ENCODE results near the gene NBPF1.
"Not testable (repeated sequence)": the region's sequence is repeated elsewhere in the genome, so short reads cannot be mapped to it uniquely, and the experiment has no call there.

The NBPF1 gene

DNA sequence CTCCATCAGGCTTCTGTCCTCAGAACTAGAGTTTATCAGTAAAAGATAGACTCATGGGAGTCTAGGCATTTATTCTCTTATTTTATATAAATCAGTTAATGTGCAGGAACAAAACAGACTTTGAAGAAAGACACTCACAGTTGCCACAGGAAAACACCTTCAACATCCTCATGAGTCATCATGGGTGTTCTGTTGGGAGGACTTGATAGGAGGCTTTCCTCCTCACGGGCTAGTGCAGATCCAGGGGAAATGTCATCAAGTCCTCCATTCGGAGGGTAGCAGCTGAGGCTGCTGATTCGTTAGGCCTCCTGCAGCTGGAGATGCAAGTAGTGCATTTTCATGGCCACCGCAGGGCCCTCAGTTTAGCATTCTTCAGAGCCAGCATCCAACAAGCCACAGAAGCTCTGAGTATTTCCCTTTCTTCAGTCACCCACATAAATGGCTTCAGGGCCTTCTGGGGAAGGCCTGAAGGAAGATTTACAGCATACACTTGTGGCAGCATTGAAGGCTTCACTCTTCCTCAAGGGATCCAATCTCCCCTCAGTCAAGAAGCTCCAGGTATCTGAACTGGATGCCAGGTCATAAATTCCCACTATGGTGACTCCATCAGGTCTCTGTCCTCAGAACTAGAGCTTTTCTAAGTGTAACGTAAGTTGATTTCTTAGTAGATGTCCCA lies 10.9 kb downstream of the NBPF1 start:
- not testable (repeated sequence) for H3K9me3 ChIP-seq; DNase-seq; H3K4me1 ChIP-seq; H3K36me3 ChIP-seq; H3K27me3 ChIP-seq; H3K4me3 ChIP-seq (ENCODE audit: low read depth, low read length)

- not testable (repeated sequence) for H3K36me3 ChIP-seq; H3K4me3 ChIP-seq (ENCODE audit: low read depth, low read length); H3K9me3 ChIP-seq; DNase-seq; H3K4me1 ChIP-seq; H3K27me3 ChIP-seq
These were observed 12.2 kb downstream of the NBPF1 start for GRCh38 chr1:16600855-16601786.

DNA sequence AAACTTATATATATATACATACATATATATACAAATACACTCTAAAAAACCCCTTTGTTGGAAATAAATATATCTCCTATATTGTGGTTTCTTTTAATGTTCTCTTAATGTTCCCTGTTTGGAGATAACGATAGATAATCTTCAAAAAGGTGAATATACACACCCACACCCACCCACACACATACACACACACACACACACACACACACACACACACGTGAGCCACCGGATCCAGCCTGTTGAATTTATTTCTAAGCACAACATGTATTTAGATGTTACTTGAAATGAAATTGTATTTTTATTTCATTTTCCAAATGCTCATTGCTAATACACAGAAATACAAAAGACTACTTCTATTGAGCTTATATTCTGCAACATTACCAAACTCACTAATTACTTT lies 14.0 kb downstream of the NBPF1 start:
- DNase-seq; H3K9me3 ChIP-seq; H3K4me3 ChIP-seq (ENCODE audit: low read depth, low read length); H3K36me3 ChIP-seq; H3K27me3 ChIP-seq; H3K4me1 ChIP-seq: not testable (repeated sequence)

DNA sequence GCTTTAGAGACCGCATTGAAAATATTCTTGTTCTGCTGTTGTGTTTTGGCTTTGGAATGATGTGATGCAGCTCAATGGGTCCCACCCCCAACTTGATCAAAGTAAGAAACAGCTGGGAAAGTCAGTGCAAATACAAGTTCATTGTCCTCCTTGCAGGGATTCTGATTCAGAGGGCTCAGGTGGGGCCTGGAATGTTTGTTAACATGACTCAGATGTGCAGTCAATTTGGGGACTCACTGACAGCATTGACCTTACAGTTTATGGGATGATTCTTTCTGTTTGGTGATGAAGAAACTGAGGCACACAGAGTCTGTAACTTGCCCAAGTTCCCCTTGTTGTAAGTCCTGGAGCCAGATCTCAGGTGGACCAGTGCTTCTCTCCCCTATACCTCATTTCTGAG lies 18.1 kb downstream of the NBPF1 start:
- H3K4me3 ChIP-seq (ENCODE audit: low read depth, low read length); H3K27me3 ChIP-seq; H3K36me3 ChIP-seq; DNase-seq; H3K9me3 ChIP-seq; H3K4me1 ChIP-seq: not testable (repeated sequence)

- H3K27me3 ChIP-seq, H3K4me1 ChIP-seq, DNase-seq: not testable (repeated sequence)
These were observed 21.5 kb downstream of the NBPF1 start for GRCh38 chr1:16591845-16592244.

DNA sequence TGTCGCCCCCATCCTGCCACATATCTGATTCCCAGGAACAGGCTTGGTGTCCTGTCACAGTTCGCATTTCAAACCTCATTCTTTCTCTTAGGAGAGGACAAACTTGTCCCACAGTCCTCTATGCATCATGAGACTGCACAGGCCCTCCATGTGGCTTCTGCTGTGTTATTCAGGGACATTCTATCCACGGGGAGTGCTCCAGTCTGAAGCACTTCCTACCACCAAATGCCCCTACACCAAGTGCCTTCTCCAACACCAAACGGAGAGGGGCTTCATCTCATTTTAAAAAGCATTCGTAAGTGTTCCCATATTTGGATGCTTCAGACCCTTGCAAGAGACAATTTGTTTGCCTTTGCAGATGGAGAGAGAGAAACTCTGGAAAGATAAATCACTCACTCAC lies 25.3 kb downstream of the NBPF1 start:
- H3K27me3 ChIP-seq, H3K36me3 ChIP-seq, DNase-seq: not testable (repeated sequence)

More at GRCh38 chr1:16591845-16592244, 21.5 kb downstream of the NBPF1 start:
- H3K9me3 ChIP-seq; H3K4me3 ChIP-seq (ENCODE audit: low read depth, low read length); H3K36me3 ChIP-seq: not testable (repeated sequence)

DNA sequence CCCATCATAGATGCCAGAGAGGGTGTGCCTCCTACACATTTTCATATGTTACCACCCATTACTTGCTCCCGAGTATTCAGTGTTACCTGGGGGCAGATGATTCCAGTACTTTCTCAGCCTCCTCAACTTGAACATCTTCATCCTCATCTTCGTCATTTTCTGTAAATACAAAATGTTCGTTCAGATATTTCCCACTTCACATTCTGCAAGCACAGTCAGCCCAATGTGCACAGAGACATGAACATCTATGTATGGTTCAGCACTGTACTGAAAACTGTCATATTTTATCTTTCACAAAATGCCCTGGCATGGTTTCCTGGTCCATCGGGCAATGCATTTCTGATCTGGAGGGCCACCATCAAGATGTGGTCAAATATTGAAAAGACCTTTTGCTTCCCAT lies 25.7 kb downstream of the NBPF1 start:
- not testable (repeated sequence) for H3K4me3 ChIP-seq (ENCODE audit: low read depth, low read length); H3K9me3 ChIP-seq; H3K4me1 ChIP-seq; H3K27me3 ChIP-seq; H3K36me3 ChIP-seq; DNase-seq

More for the DNA sequence above, 25.3 kb downstream of the NBPF1 start:
- H3K9me3 ChIP-seq; H3K4me1 ChIP-seq; H3K4me3 ChIP-seq (ENCODE audit: low read depth, low read length): not testable (repeated sequence)

- H3K4me3 ChIP-seq (ENCODE audit: low read depth, low read length); H3K9me3 ChIP-seq; DNase-seq; H3K4me1 ChIP-seq; H3K27me3 ChIP-seq; H3K36me3 ChIP-seq: not testable (repeated sequence)
These were observed 48.0 kb downstream of the NBPF1 start for GRCh38 chr1:16565324-16565723.

DNA sequence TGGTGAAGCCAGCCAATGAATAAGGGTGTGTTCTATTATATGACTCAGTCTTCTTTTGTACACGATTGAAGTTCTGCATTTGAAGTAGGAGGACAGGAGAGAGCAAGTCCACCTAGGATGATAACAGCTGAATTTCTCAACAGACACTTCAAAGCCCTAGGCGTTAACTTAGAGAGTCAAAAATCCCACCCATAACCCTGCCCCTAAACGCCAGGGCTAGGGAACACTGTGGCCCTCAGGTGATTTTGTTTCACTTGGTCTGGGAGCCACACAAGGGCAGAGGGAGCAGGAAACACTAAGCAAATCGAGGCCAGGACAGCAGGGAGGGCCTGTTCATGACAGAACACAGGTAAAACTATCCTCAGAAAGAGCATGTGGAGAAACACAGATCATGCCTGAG lies 52.3 kb downstream of the NBPF1 start:
- H3K4me1 ChIP-seq; H3K27me3 ChIP-seq; H3K4me3 ChIP-seq (ENCODE audit: low read depth, low read length); H3K9me3 ChIP-seq; DNase-seq; H3K36me3 ChIP-seq: not testable (repeated sequence)

- H3K4me3 ChIP-seq (ENCODE audit: low read depth, low read length); H3K4me1 ChIP-seq; DNase-seq; H3K27me3 ChIP-seq; H3K9me3 ChIP-seq; H3K36me3 ChIP-seq: not testable (repeated sequence)
These were observed 52.9 kb downstream of the NBPF1 start for GRCh38 chr1:16560498-16560897.

DNA sequence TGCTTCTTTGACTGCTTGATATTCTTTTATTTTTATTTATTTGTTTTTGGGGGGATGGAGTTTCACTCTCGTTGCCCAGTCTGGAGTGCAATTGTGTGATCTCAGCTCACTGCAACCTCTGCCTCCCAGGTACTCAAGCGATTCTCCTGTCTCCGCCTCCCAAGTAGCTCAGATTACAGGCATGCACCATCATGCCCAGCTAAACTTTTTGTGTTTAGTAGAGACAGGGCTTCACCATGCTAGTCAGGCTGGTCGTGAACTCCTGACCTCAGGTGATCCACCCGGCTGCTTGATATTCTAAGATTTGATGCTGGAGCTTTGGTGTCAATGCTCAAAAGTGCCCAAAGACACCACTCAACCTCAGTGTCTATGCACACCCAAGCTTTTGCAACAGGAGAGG lies 53.7 kb downstream of the NBPF1 start:
- H3K9me3 ChIP-seq; H3K4me1 ChIP-seq; H3K27me3 ChIP-seq; H3K4me3 ChIP-seq (ENCODE audit: low read depth, low read length); H3K36me3 ChIP-seq; DNase-seq: not testable (repeated sequence)

DNA sequence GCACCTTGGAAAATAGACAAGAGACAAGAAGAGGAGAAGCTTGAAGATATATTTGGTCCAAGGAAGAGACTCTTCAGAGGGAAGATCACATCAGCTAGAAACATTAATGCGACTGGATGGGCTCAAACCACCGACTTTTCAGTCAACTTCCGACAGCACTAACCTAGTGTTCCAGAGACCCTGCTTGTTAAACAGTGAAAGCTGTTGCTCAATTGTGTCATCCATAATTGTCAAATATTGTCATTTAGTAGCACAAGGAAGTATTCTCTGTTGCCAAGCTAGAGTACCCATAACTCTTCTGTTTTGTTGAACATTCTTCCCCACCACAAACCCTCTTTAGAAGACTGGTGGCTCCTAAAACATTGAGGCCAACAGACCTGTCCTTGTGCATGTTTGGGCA lies 56.3 kb downstream of the NBPF1 start:
- H3K27me3 ChIP-seq, DNase-seq: not testable (repeated sequence)

GRCh38 chr1:16553244-16553643 lies 60.1 kb downstream of the NBPF1 start:
- H3K4me1 ChIP-seq; H3K36me3 ChIP-seq; H3K9me3 ChIP-seq; H3K27me3 ChIP-seq; DNase-seq; H3K4me3 ChIP-seq (ENCODE audit: low read depth, low read length): not testable (repeated sequence)

More for the DNA sequence above, 56.3 kb downstream of the NBPF1 start:
- H3K36me3 ChIP-seq; H3K9me3 ChIP-seq; H3K4me3 ChIP-seq (ENCODE audit: low read depth, low read length); H3K4me1 ChIP-seq: not testable (repeated sequence)

GRCh38 chr1:16550212-16550918 lies 63.0 kb downstream of the NBPF1 start:
- H3K9me3 ChIP-seq; H3K4me1 ChIP-seq; H3K4me3 ChIP-seq (ENCODE audit: low read depth, low read length); H3K27me3 ChIP-seq; DNase-seq; H3K36me3 ChIP-seq: not testable (repeated sequence)

DNA sequence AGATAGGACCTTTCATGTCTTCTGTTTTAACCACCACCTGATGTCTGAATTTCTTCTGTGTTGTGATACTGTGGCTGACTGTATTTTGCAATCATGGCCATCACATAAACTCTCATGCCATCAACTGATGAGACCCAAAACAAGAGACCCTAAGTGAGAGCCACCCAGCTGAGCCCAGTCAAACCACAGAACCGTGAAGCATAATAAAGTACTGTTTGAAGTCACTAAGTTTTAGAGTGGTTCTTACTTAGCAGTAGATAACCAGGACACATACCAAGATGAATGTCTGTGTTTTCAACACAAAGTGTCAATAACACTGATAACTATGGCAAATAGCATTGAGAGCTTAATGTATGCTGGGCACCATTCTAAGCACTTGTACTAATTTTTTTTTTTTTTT lies 63.8 kb downstream of the NBPF1 start:
- not testable (repeated sequence) for H3K27me3 ChIP-seq; H3K4me1 ChIP-seq; H3K9me3 ChIP-seq; H3K4me3 ChIP-seq (ENCODE audit: low read depth, low read length); DNase-seq; H3K36me3 ChIP-seq

All from BE2C (cell line).